WI38 (cell line): ENCODE measurements around the gene ARHGAP44.

Source experiments
- H3K4me3 ChIP-seq: 2 replicates; pipeline ENCODE4 v1.5.1; 2011; ENCODE audit warnings: low read depth, mild to moderate bottlenecking, control low read depth, low read length
- TF ChIP-seq, protein P1 (sequence below): IDR thresholded peaks from 2 replicates; pipeline ENCODE4 v1.5.1; 2012; ENCODE audit warnings: low read depth, mild to moderate bottlenecking, control low read depth, low read length

The ARHGAP44 gene

DNA sequence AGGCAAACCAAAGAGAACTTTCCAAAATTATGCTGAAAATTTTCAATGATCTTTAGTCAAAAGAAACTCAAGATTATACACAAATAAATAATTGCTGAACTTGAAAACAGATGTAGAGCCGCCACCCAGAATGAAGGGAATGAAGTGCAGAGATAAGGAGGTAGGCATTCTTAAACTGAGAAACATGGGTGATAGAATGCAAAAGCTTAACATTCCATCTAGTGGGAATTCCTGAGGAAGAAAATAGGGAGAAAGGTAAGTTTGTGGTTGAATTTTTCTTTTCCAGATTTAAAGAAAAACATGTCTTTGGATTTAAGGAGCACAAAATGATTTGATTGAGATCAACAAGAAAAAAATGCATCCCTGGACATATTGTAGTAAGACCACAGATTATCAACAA is 120.2 kb downstream of the ARHGAP44 start:
- TF ChIP-seq, protein P1, sequence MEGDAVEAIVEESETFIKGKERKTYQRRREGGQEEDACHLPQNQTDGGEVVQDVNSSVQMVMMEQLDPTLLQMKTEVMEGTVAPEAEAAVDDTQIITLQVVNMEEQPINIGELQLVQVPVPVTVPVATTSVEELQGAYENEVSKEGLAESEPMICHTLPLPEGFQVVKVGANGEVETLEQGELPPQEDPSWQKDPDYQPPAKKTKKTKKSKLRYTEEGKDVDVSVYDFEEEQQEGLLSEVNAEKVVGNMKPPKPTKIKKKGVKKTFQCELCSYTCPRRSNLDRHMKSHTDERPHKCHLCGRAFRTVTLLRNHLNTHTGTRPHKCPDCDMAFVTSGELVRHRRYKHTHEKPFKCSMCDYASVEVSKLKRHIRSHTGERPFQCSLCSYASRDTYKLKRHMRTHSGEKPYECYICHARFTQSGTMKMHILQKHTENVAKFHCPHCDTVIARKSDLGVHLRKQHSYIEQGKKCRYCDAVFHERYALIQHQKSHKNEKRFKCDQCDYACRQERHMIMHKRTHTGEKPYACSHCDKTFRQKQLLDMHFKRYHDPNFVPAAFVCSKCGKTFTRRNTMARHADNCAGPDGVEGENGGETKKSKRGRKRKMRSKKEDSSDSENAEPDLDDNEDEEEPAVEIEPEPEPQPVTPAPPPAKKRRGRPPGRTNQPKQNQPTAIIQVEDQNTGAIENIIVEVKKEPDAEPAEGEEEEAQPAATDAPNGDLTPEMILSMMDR, result no peak

DNA sequence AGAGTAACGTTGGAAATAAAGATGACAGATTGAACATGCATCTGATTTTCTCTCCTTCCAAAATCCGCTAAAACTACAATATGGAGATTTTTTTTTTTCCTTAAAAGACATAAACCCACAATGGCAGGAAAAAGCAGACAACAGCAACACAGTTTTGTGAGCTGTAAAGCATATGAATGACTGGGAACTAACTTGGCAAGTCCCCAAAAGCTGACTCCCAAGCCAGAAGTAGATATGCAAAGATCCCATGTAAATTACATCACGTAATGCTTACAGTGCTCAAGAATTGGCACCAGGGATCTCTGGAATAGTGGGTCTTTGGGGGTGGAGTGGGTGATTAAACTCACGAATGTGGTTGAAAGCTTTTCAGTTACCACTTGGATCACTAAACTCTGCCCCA is 121.9 kb downstream of the ARHGAP44 start:
- TF ChIP-seq, protein P1, result no peak
- H3K4me3 ChIP-seq, result no peak overlapping the region

More for the DNA sequence above, 120.2 kb downstream of the ARHGAP44 start:
- H3K4me3 ChIP-seq, result no peak overlapping the region

GRCh38 chr17:12917399-12917798 is 128.1 kb downstream of the ARHGAP44 start:
- no peak overlapping the region for H3K4me3 ChIP-seq
- TF ChIP-seq, protein P1, result no peak

- no peak overlapping the region for H3K4me3 ChIP-seq
- TF ChIP-seq, protein P1, result no peak
Observed at GRCh38 chr17:12918142-12918541, 128.8 kb downstream of the ARHGAP44 start.

DNA sequence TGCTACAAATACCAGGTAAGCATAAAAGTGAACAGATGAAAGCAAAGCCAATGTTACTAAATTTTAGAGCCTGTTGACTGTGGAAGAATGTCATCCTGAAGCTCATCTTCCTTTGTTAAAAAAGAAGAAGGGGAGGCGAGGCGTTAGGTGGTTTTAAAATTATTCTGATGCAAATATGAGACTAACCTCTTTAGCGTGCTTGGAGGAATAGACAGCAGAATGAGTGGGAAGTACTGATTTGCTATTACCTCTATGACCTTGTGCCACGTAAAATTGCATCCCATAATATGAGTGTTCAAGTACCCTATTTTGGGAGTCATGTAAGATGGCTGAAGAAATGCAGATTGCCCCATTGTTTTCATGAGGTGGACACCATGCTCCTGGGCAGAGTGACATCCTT is 132.8 kb downstream of the ARHGAP44 start:
- TF ChIP-seq, protein P1, result no peak
- H3K4me3 ChIP-seq, result no peak overlapping the region

- no peak overlapping the region for H3K4me3 ChIP-seq
- TF ChIP-seq, protein P1, result no peak
Observed at GRCh38 chr17:12924614-12925013, 135.3 kb downstream of the ARHGAP44 start.

- H3K4me3 ChIP-seq, result no peak overlapping the region
- TF ChIP-seq, protein P1, result no peak
Observed at GRCh38 chr17:12927001-12927400, 137.7 kb downstream of the ARHGAP44 start.
